GM12801 (cell line): ENCODE measurements around the gene LRRN3.

Experiments used
- CTCF ChIP-seq: IDR thresholded peaks from one replicate; pipeline ENCODE4 v1.5.1; 2011; ENCODE audit warnings: control low read depth; ENCODE audit not compliant: insufficient read length; ENCODE audit errors: extremely low read depth

Gene LRRN3

GRCh38 chr7:111088328-111088727 is 2.6 kb upstream of the LRRN3 start:
- TF ChIP-seq CTCF, result no peak

- no peak for TF ChIP-seq CTCF
Observed at GRCh38 chr7:111089822-111090426, 1.0 kb upstream of the LRRN3 start.

GRCh38 chr7:111091593-111092358 is 849 bp downstream of the LRRN3 start:
- TF ChIP-seq CTCF, result no peak

GRCh38 chr7:111092406-111093236 is 1.7 kb downstream of the LRRN3 start:
- no peak for TF ChIP-seq CTCF

- no peak for TF ChIP-seq CTCF
Observed at GRCh38 chr7:111093496-111093895, 2.6 kb downstream of the LRRN3 start.

- TF ChIP-seq CTCF, result no peak
Observed at GRCh38 chr7:111094419-111094818, 3.5 kb downstream of the LRRN3 start.

- no peak for TF ChIP-seq CTCF
Observed at GRCh38 chr7:111096997-111097396, 6.1 kb downstream of the LRRN3 start.
